Activated gamma-delta T cell treated with Interleukin-2 at 50 U/mL for 16 hours (primary cell): ENCODE measurements around the gene PIAS1.
A peak's percentile ranks its signal among the peaks of the same experiment; 100 is the strongest.
"Not testable (repeated sequence)": the region's sequence is repeated elsewhere in the genome, so short reads cannot be mapped to it uniquely, and the experiment has no call there.

Source experiments
- DNase-seq: peaks from one replicate; pipeline ENCODE4 v3.0.0-alpha.2; 2020

Gene PIAS1

DNA sequence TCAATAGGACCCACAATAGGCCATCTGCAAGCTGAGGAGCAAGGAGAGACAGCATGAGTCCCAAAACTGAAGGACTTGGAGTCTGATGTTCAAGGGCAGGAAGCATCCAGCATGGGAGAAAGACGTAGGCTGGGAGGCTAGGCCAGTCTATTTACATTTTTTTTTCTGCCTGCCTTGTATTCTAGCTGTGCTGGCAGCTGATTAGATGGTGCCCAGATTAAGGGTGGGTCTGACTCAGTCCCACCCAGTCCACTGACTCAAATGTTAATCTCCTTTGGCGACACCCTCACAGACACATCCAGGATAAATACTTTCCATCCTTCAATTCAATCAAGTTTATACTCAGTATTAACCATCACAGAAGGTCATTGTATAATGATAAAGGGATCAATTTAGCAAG is 15.9 kb upstream of the PIAS1 start:
- DNase-seq: no peak

DNA sequence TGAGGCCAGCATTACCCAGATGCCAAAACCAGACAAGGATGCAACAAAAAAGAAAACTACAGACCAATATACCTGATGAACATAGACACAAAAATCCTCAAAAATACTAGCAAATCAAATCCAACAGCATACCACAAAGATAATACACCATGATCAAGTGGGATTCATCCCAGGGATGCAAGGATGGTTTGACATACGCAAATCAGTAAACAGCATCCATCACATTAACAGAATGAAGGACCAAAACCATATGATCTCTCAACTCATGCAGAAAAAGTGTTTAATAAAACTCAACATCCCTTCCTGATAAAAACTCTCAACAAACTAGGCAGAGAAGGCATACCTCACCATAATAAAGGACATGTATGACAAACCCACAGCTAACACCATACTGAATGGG is 14.0 kb upstream of the PIAS1 start:
- DNase-seq: no peak

DNA sequence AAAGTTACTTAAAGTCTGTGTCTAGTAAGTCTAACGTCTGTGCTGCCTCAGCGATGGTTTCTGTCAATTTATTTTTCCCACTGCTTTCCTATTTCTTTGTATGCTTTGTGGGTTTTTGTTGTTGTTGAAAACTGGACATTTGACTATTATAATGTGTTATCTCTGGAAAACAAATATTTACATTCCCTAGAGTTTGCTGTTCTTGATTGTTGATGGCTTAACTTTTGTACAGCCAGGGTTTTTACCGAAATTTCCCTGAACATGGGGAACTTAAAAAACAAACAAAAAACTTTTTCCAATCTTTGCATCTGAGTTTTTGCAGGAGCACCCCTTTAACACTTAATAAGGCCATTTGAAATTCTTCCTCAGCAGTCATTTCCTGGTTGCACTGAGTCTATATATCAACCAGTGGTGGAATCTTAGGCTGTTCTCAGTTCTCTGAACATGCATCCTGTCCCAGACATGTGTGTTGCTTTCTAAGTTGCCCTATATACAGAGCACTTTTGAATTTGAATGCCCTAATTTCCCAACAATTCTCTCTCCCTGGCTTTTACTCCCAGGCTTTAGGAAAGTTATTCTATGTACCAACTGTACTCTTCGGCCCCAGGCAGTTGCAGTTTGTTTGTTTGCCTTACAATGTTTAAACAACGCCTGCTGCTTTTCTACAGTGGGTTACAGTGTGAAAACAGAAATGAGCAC is 11.8 kb upstream of the PIAS1 start:
- DNase-seq: no peak

DNA sequence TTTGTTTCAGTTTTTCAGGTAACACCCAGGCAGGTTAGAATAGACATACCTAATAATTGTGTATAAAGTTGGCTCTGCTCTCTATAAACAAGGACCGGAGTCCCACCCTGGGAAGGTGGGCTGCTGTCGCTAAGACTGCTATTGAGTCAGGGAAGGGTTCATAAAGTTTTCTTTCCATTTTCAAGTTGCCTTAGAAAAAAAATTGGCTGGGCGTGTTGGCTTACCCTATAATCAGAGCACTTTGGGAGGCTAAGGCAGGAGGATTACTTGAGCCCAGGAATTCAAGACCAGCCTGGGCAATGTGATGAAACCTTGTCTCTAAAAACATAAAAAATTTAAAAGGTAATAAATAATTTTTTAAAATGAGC is 11.3 kb upstream of the PIAS1 start:
- DNase-seq: no peak

DNA sequence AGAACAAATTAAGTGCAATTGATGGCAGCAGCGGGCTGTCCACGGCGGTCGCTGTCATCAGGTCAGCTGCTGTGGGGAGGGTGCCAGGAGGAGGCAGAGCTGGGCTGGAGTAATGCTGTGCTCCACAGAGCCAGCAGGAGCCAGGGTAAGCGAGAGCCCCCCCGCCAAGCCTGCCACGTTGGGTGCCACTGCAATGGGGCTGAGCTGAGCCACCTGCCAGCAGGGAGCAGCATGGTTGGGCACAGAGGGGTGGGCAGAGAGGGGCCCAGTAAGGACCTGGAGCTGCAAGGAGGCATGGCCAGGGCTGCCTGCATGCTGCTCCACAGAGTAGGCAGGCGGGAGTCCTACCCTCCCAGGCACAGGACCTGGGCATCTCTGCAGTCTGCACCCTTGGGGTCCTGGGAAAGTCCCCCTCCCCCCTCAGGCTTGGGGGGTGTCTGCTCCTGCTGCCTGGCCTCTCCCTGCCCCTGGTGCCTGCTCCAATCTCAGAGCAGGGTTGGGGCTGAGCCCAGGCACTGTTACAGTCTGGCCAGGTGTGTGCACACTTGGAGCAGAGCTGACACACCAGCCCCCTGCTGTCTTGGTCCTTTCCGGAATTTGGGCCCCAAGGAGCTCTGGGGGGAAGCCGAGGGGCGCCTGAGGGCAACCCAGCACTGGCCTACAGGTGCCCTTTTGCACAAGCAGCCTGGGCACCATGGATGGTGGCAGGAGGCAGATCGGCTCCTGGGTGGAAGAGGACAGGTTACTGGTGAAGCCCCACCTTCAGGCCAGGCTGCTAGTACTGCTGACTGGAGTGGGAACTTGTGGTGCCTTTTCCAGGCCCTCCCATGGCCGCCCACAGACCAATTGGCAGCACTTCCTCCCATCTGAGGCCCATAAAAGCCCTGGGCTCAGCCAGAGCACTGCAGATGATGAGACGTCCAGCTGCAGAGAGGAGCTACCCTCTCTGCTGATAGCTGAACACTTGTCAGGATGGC is 8.5 kb upstream of the PIAS1 start:
- DNase-seq: no peak

DNA sequence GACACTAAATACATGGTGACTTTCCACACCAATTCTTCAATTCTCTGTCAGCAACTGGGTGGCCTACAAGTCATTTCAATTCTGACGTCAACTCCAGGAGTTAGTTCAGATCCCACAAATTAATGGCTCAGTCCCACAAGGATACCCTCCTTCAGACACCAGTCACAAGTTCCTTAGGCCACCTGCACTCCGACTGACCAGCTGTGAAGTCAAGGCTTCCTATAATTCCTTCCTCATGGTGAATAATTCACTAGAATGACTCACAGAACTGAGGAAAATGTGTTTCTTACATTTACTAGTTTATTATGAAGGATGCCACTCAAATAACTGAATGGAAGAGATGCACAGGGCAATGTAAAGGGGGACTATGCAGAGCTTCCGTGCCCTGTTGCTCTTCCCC is 6.3 kb upstream of the PIAS1 start:
- DNase-seq: no peak

DNA sequence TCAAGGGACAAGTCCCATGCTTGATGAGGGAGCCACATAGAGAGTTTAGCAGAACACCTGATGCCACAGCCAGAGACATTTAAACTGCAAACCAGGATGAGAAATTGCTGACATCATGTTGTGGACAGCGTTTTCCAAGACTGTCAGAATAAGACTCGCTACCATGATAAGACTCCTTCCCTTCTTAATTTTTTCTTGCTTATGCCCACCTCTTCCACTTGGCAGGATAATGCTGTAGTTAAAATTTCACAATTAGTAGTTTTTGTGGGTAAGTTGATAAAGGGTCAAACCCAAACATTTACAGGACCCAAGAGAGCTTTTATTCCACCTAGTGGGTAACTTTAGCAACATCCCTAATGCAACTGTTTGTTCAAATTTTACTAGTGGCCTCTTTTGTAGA is 3.0 kb upstream of the PIAS1 start:
- DNase-seq: no peak

DNA sequence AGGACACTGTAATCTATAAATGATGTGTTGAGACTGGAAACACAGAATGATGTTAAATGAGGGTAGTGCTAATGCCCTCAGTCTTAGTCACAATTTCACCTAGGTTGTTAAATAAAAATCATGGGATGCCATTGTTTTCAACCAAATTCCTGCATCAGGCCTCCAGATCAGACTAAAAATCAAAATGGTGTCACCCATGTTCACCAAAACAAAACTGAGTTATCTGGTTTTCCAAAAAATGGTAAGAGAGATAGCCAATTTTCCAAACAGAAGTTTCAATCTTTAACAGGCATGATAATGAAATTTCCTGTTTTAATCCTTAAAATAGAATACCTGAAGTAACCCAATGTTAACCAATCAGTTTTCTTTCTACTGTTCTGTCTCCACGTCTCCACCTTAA is 2.2 kb upstream of the PIAS1 start:
- no peak for DNase-seq

DNA sequence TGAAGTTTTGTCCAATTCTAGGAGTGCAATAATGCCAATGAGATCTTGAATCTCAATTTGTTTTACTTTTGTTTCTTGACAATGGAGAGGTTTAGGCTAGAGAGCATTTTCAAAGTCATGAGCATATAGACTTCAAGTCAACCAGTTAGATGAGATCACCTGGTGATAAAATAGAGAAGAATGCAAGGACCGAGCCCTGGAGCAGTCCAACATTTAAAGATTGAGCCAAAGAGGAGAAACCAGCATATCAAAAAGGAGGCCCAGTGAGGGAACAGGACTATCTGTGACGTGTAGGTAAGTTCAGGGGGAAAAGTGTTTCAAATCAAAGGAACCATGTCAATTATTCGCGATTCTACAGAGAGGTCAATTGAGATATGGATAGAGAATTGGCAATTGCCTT is 1.7 kb upstream of the PIAS1 start:
- DNase-seq: no peak

DNA sequence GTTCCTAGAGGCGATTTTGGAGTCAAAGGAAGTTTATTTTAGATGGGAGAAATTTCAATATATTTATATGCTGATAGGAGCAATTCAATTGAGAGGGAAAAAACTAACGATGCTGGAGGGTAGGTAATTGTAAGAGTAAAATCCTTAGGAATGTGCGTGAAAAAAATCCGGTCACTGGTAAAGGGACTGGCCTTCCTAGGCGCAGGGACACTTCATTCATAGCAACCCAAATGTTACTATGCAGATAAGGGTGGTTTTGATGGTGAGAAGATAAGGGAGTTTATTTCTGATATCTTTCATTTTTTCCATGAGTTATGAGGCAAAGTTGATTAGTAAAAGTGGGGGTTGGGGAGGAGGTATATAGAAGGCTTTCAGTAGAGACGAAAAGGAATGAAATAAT is 1.1 kb upstream of the PIAS1 start:
- no peak for DNase-seq

DNA sequence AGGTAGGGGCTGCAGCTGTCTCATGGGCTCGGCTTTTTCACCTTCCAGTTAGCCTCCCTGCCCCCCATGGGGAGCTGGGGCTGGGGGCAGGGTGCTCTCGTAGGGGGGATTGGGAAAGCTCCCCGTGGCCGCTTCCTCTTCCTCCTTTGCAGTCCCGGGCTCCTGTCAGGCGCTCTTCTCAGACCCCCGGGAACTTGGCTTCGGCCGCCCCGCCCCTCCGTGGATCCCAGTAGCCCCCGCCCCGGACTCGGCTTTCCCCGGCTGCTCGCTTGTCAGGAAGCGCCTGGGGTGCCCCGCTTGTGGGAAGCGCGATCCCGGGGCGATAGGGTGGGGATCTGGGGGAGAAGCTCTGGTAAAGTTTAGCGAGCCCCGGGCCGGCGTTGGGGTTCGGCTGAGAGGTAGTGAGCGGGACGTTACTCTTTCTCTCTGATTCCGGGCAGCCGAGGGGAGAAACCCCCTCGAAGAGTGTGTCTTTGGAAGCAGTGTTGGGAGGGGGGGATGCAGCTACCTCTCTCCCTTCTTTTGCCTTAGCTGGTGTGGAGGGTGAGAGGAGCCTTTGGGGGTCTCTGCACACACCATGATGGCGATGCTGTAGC is 611 bp downstream of the PIAS1 start:
- peak; percentile 32 for DNase-seq

DNA sequence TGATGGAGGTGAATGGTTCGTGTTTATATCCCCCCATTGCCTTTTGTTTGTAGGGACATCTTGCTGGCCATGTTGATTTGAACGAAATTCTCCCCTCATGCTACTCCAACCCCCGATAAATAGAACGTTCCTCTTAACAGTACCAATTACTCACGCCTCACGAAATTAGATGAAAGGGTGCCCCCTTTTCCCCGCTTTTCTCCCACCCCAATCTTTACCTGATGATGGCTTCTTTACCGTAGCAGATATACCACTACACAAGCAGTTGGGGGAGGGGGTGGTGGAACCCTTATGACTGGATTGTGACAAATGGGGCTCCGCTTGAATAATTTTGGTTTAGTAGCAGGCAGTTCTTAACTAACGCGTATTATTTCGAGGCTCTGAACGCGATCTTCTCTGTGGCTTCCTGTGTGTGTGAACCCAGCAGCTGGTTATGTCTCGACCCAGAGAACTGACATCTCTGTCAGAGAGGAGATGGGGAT is 1.1 kb downstream of the PIAS1 start:
- DNase-seq: peak; percentile 46

DNA sequence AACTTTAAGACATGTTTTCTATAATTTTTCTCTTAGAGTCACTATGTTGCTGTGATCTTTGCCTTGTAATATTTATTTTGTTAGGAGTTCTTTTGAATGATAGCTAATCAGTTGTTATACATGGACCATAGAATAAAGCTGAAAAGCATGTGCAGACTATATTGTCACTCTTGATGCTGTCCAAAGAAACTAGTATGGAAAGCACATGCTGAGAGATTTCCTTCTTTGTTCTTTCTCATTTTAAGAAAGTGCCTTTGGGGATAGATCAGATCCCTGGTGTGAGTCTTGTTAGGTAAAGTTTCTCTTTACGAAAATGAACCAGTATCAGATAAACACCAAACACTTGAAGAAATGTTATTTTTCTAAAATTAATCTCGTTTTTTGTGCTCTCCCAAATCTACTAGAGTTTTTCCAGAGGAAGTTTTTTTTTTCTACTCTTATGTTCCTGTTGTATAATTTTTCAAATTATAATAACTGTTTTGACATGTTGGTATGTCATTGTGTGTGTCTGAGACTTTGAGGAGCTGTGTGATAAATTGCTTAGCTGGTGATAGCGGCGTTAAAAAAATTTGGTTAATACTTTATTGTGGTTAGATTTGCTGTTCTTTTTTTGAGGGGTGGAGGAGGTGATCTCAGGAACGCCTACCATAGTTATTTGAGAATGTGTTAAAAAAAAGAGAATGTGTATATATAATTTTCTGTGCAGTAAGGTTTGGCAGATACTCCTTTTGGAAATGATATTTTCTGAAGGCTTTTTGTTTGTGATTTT is 2.2 kb downstream of the PIAS1 start:
- no peak for DNase-seq

DNA sequence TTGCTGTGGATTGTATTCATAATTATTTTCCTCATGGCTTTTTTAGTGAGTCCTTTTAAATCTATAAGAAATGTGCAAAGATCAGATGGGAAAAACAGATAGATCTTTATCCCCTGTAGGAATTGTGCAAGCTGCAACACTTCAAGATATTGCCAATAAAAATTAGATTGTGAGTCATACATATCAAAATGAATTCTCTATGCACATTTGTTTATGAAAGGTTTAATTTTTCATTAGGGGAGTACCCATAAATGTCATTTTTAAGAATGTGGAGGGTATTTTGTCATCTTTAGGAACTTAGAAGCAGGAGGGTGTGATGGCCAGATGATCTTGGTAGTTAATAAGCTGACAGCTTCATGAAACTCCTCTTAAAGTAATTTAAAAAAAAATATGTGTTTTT is 2.9 kb downstream of the PIAS1 start:
- no peak for DNase-seq

DNA sequence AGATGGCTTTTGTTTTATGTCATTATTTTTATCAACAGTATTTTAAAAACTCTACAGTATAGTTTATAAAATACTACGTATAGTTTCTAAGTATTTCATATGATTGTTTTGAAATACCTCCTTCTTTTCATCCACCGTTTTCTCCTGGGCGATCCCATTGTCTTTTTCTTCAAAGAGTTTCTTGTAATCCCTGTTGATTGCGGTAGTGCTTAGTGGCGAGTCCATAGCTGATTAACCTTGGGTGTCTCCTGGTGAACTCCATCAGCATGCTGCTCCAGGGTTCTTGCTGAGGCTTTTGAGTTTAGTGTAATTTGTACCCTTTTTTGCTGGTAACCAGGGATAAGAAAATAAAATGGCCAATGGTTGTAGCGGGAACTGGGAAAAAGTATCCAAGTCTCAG is 3.6 kb downstream of the PIAS1 start:
- DNase-seq: no peak

DNA sequence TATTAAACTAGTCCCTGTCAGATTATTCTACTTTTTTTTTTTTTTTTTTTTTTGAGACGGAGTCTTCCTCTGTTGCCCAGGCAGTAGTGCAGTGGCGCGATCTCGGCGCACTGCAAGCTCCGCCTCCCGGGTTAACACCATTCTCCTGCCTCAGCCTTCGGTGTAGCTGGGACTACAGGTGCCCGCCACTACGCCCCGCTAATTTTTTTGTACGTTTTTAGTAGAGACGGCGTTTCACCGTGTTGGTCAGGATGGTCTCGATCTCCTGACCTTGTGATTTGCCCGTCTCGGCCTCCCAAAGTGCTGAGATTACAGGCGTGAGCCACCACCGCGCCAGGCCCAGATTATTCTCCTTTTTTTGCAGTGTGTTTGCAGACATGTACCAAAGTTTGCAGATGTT is 4.9 kb downstream of the PIAS1 start:
- DNase-seq: not testable (repeated sequence)

DNA sequence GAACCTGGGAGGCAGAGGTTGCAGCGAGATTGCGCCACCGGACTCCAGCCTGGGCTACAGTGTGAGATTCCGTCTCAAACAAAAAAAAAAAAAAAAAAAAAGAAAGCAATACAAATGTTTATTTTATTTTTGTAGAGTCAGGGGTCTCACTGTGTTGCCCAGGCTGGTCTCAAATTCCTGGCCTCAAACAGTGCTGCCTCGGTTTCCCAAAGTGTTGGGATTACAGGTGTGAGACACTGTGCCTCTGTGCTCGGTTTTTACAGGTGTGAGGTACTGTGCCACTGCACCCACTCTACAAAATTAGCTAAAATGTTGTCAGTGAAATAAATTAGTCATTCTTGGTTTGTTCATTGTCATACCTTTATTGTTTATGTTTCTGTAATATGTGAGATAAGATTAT is 5.5 kb downstream of the PIAS1 start:
- DNase-seq: no peak

DNA sequence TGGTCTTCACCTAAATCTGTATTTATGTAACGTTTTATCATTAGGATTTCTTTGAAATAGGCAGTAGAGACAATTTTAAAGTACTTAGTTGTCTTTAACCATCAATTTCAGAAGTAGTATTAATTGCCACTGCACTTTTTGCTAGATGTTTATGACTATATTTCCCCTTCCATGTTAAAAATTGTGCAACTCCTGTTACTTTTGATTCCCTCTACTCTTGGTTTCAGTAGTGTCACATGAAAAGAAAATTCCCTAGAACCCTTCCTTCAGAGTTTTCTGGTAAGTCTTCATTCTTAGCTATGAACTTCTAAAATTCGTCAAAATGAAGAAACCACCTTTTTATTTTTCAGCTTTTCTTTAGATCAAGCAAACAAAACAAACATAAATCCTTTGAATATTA is 7.1 kb downstream of the PIAS1 start:
- no peak for DNase-seq

DNA sequence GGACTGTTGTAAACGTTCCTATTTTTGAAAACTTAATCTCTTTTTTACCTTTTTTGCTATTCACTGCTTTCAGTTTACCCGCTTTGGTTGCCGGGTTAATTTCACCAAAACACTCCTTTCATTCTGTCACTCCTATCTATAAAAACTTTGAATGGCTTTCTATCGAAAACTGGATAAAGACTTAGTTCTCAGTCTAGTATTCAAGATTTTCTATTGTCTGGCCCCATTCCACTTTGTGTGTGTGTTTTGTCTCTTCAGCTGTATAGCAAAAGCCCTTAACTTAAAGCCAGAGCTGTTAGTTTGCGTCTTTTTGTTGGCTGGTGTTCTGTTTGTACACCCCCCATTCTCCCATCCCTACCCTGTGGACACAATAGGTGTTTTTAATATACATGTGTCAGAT is 7.5 kb downstream of the PIAS1 start:
- DNase-seq: no peak

DNA sequence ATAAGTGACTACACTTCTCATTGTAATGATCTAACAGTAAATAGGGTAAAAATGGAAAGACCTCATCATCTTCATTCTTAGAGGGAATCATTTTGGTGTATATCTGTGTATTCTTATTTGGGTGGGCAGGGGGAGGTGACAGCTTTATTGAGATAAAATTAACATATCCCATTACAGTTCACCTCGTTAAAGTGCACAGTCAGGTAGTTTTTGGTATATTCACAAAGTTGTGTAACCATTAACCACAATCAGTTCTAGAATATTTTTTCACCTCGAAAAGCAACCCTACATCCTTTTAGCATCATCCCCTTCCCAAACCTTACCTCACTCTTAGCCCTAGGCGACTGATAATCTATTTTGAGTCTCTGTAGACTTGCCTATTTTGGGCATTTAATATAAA is 8.1 kb downstream of the PIAS1 start:
- no peak for DNase-seq

DNA sequence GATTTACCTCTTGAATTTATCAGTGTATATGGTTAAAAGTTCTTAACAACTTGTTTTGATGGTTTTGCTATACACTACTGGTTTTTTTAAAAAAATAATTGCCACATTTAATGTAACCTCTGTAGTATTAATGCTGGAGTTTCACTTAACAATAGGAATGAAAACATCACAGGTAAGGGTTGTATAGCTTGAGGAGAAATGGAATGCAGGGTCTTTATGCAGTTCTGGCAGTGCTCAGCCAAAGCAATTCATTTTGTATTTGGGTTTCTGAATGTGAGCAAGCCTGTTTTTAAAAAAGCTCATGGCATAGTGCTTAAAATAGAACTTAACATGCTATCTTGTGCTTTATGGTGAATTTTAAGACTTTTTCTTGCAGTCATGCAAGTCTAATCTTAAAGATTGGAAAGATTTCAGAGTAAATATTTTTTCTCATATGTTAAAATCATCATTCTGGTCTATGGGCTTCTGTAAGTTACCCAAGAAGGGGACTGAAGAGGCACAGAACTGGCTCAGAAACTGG is 8.9 kb downstream of the PIAS1 start:
- no peak for DNase-seq

DNA sequence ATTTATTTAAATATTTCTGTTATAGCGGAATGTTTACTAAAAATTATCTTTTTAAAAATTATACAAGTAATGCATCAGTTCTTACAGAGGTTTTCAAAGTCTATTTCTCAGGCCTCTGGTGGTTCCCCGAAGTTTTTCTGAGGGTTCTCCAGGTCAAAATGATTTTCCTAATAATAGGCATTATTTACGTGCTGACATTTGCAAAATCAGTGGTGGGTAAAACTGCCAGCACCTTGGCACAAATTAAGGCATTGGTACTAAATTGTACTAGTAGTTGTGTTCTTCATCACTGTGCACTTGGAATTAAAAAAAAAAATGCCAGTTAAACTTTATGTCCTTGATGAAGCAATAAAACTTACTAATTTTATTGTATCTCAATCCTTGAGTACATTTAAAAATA is 9.5 kb downstream of the PIAS1 start:
- DNase-seq: no peak
